A549 (cell line): ENCODE results near the gene VIPR2. TPM values are rescaled to one million over a fixed set of nuclear protein-coding genes. Genes with fewer than 3 reads are reported as not detected.

ENCODE experiments used
- ATAC-seq, 2 experiments: fragments of 200-7000 bp in 1 of 2; fragments of >200 bp in 1 of 2; cut with Nextera tagmentation in 1 of 2; cut with Tn5 transposase in 1 of 2; 3 replicates each; pipeline versions ENCODE4 v1.8.0 to v1.9.1; 2018 to 2020; ENCODE audit warnings: mild to moderate bottlenecking in 1 of 2, moderate library complexity in 1 of 2
- CTCF ChIA-PET: fragments of 300-600 bp; sonication (Branson Sonifier 250); formaldehyde crosslinking; extraction: SDS; loops from one replicate; lab custom pipeline; 2021; ENCODE audit warnings: antibody characterized with exemption, inconsistent platforms; lab: Yijun Ruan, JAX
- POLR2A ChIA-PET: fragments of 350-600 bp; formaldehyde crosslinking; extraction: SDS; loops from one replicate; lab custom pipeline; 2021; ENCODE audit warnings: antibody characterized with exemption, inconsistent platforms; lab: Yijun Ruan, JAX
- DNase-seq, 2 experiments: peaks; one replicate each; pipeline versions ENCODE4 v3.0.0 to v3.0.0-alpha.2; 2011 to 2016; ENCODE audit warnings: low read depth in 1 of 2, low spot score in 1 of 2
- FAIRE-seq: peaks from 2 replicates; lab custom pipeline; 2011; peaks lifted over from hg19 to GRCh38; lab: Jason Lieb, UNC
- H3K27ac ChIP-seq, 2 experiments: fragments of >200 bp; sonication (Bioruptor Twin); formaldehyde crosslinking; 3 replicates each; pipeline ENCODE4 v1.5.1; 2016 to 2017
- H3K4me1 ChIP-seq: fragments of >200 bp; sonication (Bioruptor Twin); formaldehyde crosslinking; 3 replicates; pipeline ENCODE4 v1.6.1; 2016
- H3K4me2 ChIP-seq: fragments of >200 bp; sonication (Bioruptor Twin); formaldehyde crosslinking; 3 replicates; pipeline ENCODE4 v1.6.1; 2016
- H3K4me3 ChIP-seq: fragments of >200 bp; sonication (Bioruptor Twin); formaldehyde crosslinking; 3 replicates; pipeline ENCODE4 v1.5.1; 2016
- H3K9me3 ChIP-seq: fragments of >200 bp; sonication (Bioruptor Twin); formaldehyde crosslinking; 3 replicates; pipeline ENCODE4 v1.6.1; 2016
- BHLHE40 ChIP-seq: IDR thresholded peaks from 2 replicates; pipeline ENCODE4 v1.6.1; 2012; ENCODE audit warnings: low read depth, low read length, inconsistent platforms
- CBX2 ChIP-seq: fragments of 200-600 bp; sonication (generic); IDR thresholded peaks from 2 replicates; pipeline ENCODE4 v1.6.1; 2016; ENCODE audit warnings: low read depth, mild to moderate bottlenecking, borderline replicate concordance
- CBX8 ChIP-seq: fragments of 200-600 bp; sonication (generic); IDR thresholded peaks from 2 replicates; pipeline ENCODE4 v1.6.1; 2016
- CEBPB ChIP-seq, 2 experiments: fragments of >200 bp in 1 of 2; sonication (Bioruptor Twin) in 1 of 2; formaldehyde crosslinking in 1 of 2; IDR thresholded peaks; 2 replicates each; pipeline ENCODE4 v1.6.1; 2012 to 2016
- CHD2 ChIP-seq: fragments of 150-350 bp; IDR thresholded peaks from 2 replicates; pipeline ENCODE4 v1.6.1; 2014; ENCODE audit warnings: low read length; ENCODE audit not compliant: partially characterized antibody
- E2F6 ChIP-seq: IDR thresholded peaks from 2 replicates; pipeline ENCODE4 v1.6.1; 2012; ENCODE audit warnings: low read depth, borderline replicate concordance
- EHMT2 ChIP-seq: fragments of 200-600 bp; sonication (generic); IDR thresholded peaks from 2 replicates; pipeline ENCODE4 v1.6.1; 2016; ENCODE audit warnings: antibody characterized with exemption, low read depth, mild to moderate bottlenecking, moderate library complexity
- ELK1 ChIP-seq: fragments of 150-350 bp; IDR thresholded peaks from 2 replicates; pipeline ENCODE4 v1.6.1; 2014; ENCODE audit warnings: low read depth, mild to moderate bottlenecking, low read length
- EP300 ChIP-seq, 2 experiments: fragments of >200 bp; sonication (Bioruptor Twin); formaldehyde crosslinking; IDR thresholded peaks; 2 replicates in 1 of 2; 3 replicates in 1 of 2; pipeline ENCODE4 v1.6.1; 2016 to 2017
- FOSL2 ChIP-seq, 2 experiments: fragments of 450-650 bp in 1 of 2; fragments of >200 bp in 1 of 2; sonication (Bioruptor Twin) in 1 of 2; formaldehyde crosslinking; IDR thresholded peaks; 2 replicates each; pipeline versions ENCODE4 v1.5.0 to v1.6.1; 2016 to 2020; ENCODE audit warnings: mild to moderate bottlenecking in 1 of 2, moderate library complexity in 1 of 2
- HMGXB4 ChIP-seq: fragments of 250-450 bp; sonication (Bioruptor Pico); IDR thresholded peaks from 2 replicates; pipeline ENCODE4 v1.5.0; 2021; ENCODE audit warnings: mild to moderate bottlenecking, moderate library complexity, borderline replicate concordance
- HOXA7 ChIP-seq: fragments of 250-450 bp; sonication (Bioruptor Pico); IDR thresholded peaks from 2 replicates; pipeline ENCODE4 v1.5.0; 2020; ENCODE audit warnings: mild to moderate bottlenecking, moderate library complexity
- HOXB5 ChIP-seq: fragments of 250-450 bp; sonication (Bioruptor Pico); IDR thresholded peaks from 2 replicates; pipeline ENCODE4 v1.5.0; 2020; ENCODE audit warnings: mild to moderate bottlenecking, moderate library complexity
- JUN ChIP-seq, 2 experiments: fragments of >200 bp; sonication (Bioruptor Twin); formaldehyde crosslinking; IDR thresholded peaks; 2 replicates in 1 of 2; 3 replicates in 1 of 2; pipeline ENCODE4 v1.6.1; 2016 to 2017
- JUNB ChIP-seq: fragments of >200 bp; sonication (Bioruptor Twin); formaldehyde crosslinking; IDR thresholded peaks from 2 replicates; pipeline ENCODE4 v1.6.1; 2016
- KDM1A ChIP-seq: fragments of 200-600 bp; sonication (generic); IDR thresholded peaks from 2 replicates; pipeline ENCODE4 v1.6.1; 2016; ENCODE audit warnings: low read depth, mild to moderate bottlenecking
- MAFK ChIP-seq: fragments of 450-650 bp; IDR thresholded peaks from 2 replicates; pipeline ENCODE4 v1.6.1; 2014; ENCODE audit not compliant: partially characterized antibody
- MAX ChIP-seq: IDR thresholded peaks from 2 replicates; pipeline ENCODE4 v1.6.1; 2012
- MAZ ChIP-seq: fragments of 150-350 bp; IDR thresholded peaks from 2 replicates; pipeline ENCODE4 v1.6.1; 2014; ENCODE audit warnings: antibody characterized with exemption, low read depth, low read length, borderline replicate concordance
- NR3C1 ChIP-seq: fragments of >200 bp; sonication (Bioruptor Twin); formaldehyde crosslinking; IDR thresholded peaks from 3 replicates; pipeline ENCODE4 v1.6.1; 2017
- PBX3 ChIP-seq: IDR thresholded peaks from 2 replicates; pipeline ENCODE4 v1.6.1; 2012
- POLR2A ChIP-seq: IDR thresholded peaks from 2 replicates; pipeline ENCODE4 v1.6.1; 2012; ENCODE audit warnings: mild to moderate bottlenecking, low read length
- POLR2AphosphoS2 ChIP-seq: conservative IDR thresholded peaks from 2 replicates; pipeline ENCODE4 v1.6.1; 2012; ENCODE audit warnings: low read length, improper control_type of control experiment, inconsistent platforms
- RAD21 ChIP-seq, 2 experiments: fragments of >200 bp in 1 of 2; sonication (Bioruptor Twin) in 1 of 2; formaldehyde crosslinking in 1 of 2; IDR thresholded peaks in 1 of 2; conservative IDR thresholded peaks in 1 of 2; 2 replicates in 1 of 2; 3 replicates in 1 of 2; pipeline ENCODE4 v1.6.1; 2012 to 2018; ENCODE audit warnings: inconsistent platforms in 1 of 2
- SREBF2 ChIP-seq: fragments of 450-650 bp; IDR thresholded peaks from 2 replicates; pipeline ENCODE4 v1.6.1; 2014; ENCODE audit warnings: mild to moderate bottlenecking, moderate library complexity
- TP53 ChIP-seq: fragments of 250-450 bp; sonication (Bioruptor Pico); IDR thresholded peaks from 2 replicates; pipeline ENCODE4 v1.5.0; 2021; ENCODE audit warnings: mild to moderate bottlenecking, moderate library complexity
- ZC3H11A ChIP-seq: fragments of 450-650 bp; IDR thresholded peaks from 2 replicates; pipeline ENCODE4 v1.6.1; 2014; ENCODE audit warnings: antibody characterized with exemption, mild to moderate bottlenecking
- ZSCAN20 ChIP-seq: fragments of 250-450 bp; sonication (Bioruptor Pico); IDR thresholded peaks from 2 replicates; pipeline ENCODE4 v1.8.0; 2022; ENCODE audit warnings: mild to moderate bottlenecking, moderate library complexity
- WGBS: methylation state at CpG from one replicate; pipeline ENCODE4 v1.1.6; 2017; ENCODE audit errors: missing lambda C conversion rate; 5-methylcytosine and 5-hydroxymethylcytosine counted together
- polyA plus RNA-seq, 4 experiments: library from polyadenylated mRNA; depleted of rRNA in 3 of 4; stranded (reverse); fragments of >200 nt; fragmentation: RNase III in 1 of 4; extraction: RNeasy Plus Mini Kit Qiagen cat#74134 plus additional on column Dnase treatment in 1 of 4; gene quantifications; 2 replicates in 3 of 4; 3 replicates in 1 of 4; pipeline ENCODE4 v1.2.3, GENCODE V29; 2011 to 2017

The VIPR2 gene
- polyA plus RNA-seq, 2 of the 4 experiments (the other 2 are of a cell fraction) = not detected

GRCh38 chr7:159062569-159062968, 82.1 kb downstream of the VIPR2 start:
- no peak overlapping the region for H3K4me2 ChIP-seq
- no peak for ATAC-seq
- POLR2A ChIA-PET = no interaction called here
- H3K4me3 ChIP-seq = no peak overlapping the region
- TF ChIP-seq CBX2 (no peak), HOXA7 (CRISPR knock-in tag) (no peak), KDM1A (no peak), POLR2A (no peak), PBX3 (no peak), HOXB5 (no peak), MAX (no peak), EP300 (IDR thresholded peaks at IDR 0.05) (no peak), CBX8 (no peak), MAFK (no peak), JUNB (no peak), BHLHE40 (no peak), EHMT2 (no peak), ELK1 (no peak), E2F6 (no peak), RAD21 (conservative IDR thresholded peaks at IDR 0.05 in 1 of 2, IDR thresholded peaks at IDR 0.05 in 1 of 2) (no peak), FOSL2 (IDR thresholded peaks at IDR 0.05) (no peak), FOSL2 (CRISPR knock-in tag; IDR thresholded peaks at IDR 0.05) (no peak), TP53 (CRISPR knock-in tag) (no peak), HMGXB4 (no peak), SREBF2 (no peak)
- TF ChIP-seq, all 56 proteins: peak for 0
- H3K4me1 ChIP-seq = no peaks in the 10 kb centered on the region
- 75% methylated on average over 8 of the region's 8 CpGs for WGBS
- DNase-seq (no peak), FAIRE-seq (no peak)
- H3K27ac ChIP-seq = no peak overlapping the region
- H3K9me3 ChIP-seq = no peaks in the 10 kb centered on the region
- CTCF ChIA-PET = interaction anchor here (1.5 kb wide), 1 partner anchor 20 kb away, joined by 3 read pairs; no protein-coding TSS in a partner anchor

- no peak for FAIRE-seq
- no peak for DNase-seq
- TF ChIP-seq JUN (IDR thresholded peaks at IDR 0.05) (no peak), ZC3H11A (no peak), CEBPB (IDR thresholded peaks at IDR 0.05) (no peak), EP300 (IDR thresholded peaks at IDR 0.05) (no peak), NR3C1 (no peak), ZSCAN20 (no peak), MAZ (no peak), POLR2AphosphoS2 (no peak), CHD2 (no peak), BHLHE40 (no peak)
- TF ChIP-seq, all 56 proteins: peak for 0
Observed at GRCh38 chr7:159061674-159062212, 82.9 kb downstream of the VIPR2 start.

More at GRCh38 chr7:159061674-159062212, 82.9 kb downstream of the VIPR2 start:
- Histone ChIP-seq H3K9me3 (no peaks in the 10 kb centered on the region), H3K4me2 (no peak overlapping the region), H3K4me3 (no peak overlapping the region), H3K27ac (no peak overlapping the region), H3K4me1 (no peaks in the 10 kb centered on the region)
- 80% methylated on average over 41 of the region's 44 CpGs for WGBS
- no peak for ATAC-seq
- ChIA-PET CTCF (interaction anchor here (1.5 kb wide), 1 partner anchor 19 kb away, joined by 3 read pairs; no protein-coding TSS in a partner anchor), POLR2A (no interaction called here)
